GM21526 (cell line): Measurements from ENCODE around the gene FAM181B.
"Not testable (repeated sequence)": the region's sequence is repeated elsewhere in the genome, so short reads cannot be mapped to it uniquely, and the experiment has no call there.

Source experiments
- ATAC-seq: cut with Tn5 transposase; IDR thresholded peaks from one replicate; pipeline ENCODE4 v1.9.1; 2021; ENCODE audit warnings: moderate library complexity; ENCODE audit not compliant: unreplicated experiment, low FRiP score

FAM181B gene

GRCh38 chr11:82689347-82689746, 44.3 kb downstream of the FAM181B start:
- ATAC-seq, result not testable (repeated sequence)

- no peak for ATAC-seq
Observed at GRCh38 chr11:82686211-82686610, 47.5 kb downstream of the FAM181B start.

- no peak for ATAC-seq
Observed at GRCh38 chr11:82683029-82683428, 50.6 kb downstream of the FAM181B start.

- ATAC-seq, result peak; percentile 93
Observed at GRCh38 chr11:82682003-82682751, 51.5 kb downstream of the FAM181B start.

- no peak for ATAC-seq
Observed at GRCh38 chr11:82680252-82680651, 53.4 kb downstream of the FAM181B start.
